Activated CD8-positive, alpha-beta T cell treated with anti-CD3 and anti-CD28 coated beads for 36 hours (primary cell): ENCODE data around the gene MICOS13. TPM values are rescaled to one million over a fixed set of nuclear protein-coding genes. Genes with fewer than 3 reads are reported as not detected.
A peak's percentile ranks its signal among the peaks of the same experiment; 100 is the strongest.

Experiments used
- ATAC-seq: fragments of 200-7000 bp; cut with Tn5 transposase; one replicate; pipeline ENCODE4 v1.10.0; 2021; ENCODE audit warnings: mild to moderate bottlenecking, moderate library complexity
- CTCF ChIA-PET: fragments of 350-600 bp; sonication (Branson Sonifier 250); formaldehyde crosslinking; loops from one replicate; lab custom pipeline; 2021; ENCODE audit warnings: antibody characterized with exemption; lab: Charles Lee
- POLR2A ChIA-PET: fragments of 350-600 bp; sonication (Branson Sonifier 250); formaldehyde crosslinking; loops from one replicate; lab custom pipeline; 2021; ENCODE audit warnings: antibody characterized with exemption; lab: Charles Lee
- DNase-seq: peaks from one replicate; pipeline ENCODE4 v3.0.0-alpha.2; 2020
- H3K27ac Mint-ChIP-seq: one replicate; pipeline ENCODE4 v1.8.0; 2021; ENCODE audit warnings: mild to moderate bottlenecking, mixed read lengths
- H3K27me3 Mint-ChIP-seq: one replicate; pipeline ENCODE4 v1.8.0; 2021; ENCODE audit warnings: mixed read lengths
- H3K36me3 Mint-ChIP-seq: one replicate; pipeline ENCODE4 v1.8.0; 2021; ENCODE audit warnings: low read depth, mixed read lengths
- H3K4me1 Mint-ChIP-seq: one replicate; pipeline ENCODE4 v1.8.0; 2021; ENCODE audit warnings: low read depth, mixed read lengths
- H3K4me3 Mint-ChIP-seq: one replicate; pipeline ENCODE4 v1.8.0; 2021; ENCODE audit warnings: mild to moderate bottlenecking, moderate library complexity, mixed read lengths
- H3K9me3 Mint-ChIP-seq: one replicate; pipeline ENCODE4 v1.8.0; 2021; ENCODE audit warnings: mixed read lengths
- intact Hi-C: fragments of 100-400 bp; cut with micrococcal nuclease; formaldehyde crosslinking; loops from one replicate; pipeline ENCODE4 v1.10.0; 2022
- total RNA-seq, 2 experiments: library from RNA; stranded (reverse); gene quantifications; one replicate each; pipeline ENCODE4 v1.2.3, GENCODE V29; 2021
- TF ChIP-seq, protein P1 (sequence below): fragments of 200-600 bp; IDR thresholded peaks from one replicate; pipeline ENCODE4 v1.8.0; 2022; ENCODE audit warnings: antibody characterized with exemption, mild to moderate bottlenecking

MICOS13 gene
- total RNA-seq, 2 experiments from 2014 or later: 49.4 TPM

GRCh38 chr19:5692723-5693194 is 12.4 kb upstream of the MICOS13 start:
- Mint-ChIP-seq H3K36me3 (peaks cover 52% of the 10 kb centered on the region), H3K4me1 (peaks cover 16% of the 10 kb centered on the region), H3K4me3 (peak overlapping the region; percentile 99), H3K27ac (peak overlapping the region; percentile 97), H3K9me3 (no peaks in the 10 kb centered on the region), H3K27me3 (no peaks in the 10 kb centered on the region)
- intact Hi-C loops: loop anchor here (10.0 kb wide), 1 partner anchor 102 kb away; the partner anchor contains the start of gene DUS3L
- peak; percentile 24 for DNase-seq
- ChIA-PET CTCF (no interaction called here), POLR2A (interaction anchor here (1.5 to 20.6 kb wide), 2 partner anchors 20 to 88 kb away, joined by 4 to 516 read pairs; partner anchors contain the start of genes CATSPERD and LONP1)
- TF ChIP-seq, protein P1, sequence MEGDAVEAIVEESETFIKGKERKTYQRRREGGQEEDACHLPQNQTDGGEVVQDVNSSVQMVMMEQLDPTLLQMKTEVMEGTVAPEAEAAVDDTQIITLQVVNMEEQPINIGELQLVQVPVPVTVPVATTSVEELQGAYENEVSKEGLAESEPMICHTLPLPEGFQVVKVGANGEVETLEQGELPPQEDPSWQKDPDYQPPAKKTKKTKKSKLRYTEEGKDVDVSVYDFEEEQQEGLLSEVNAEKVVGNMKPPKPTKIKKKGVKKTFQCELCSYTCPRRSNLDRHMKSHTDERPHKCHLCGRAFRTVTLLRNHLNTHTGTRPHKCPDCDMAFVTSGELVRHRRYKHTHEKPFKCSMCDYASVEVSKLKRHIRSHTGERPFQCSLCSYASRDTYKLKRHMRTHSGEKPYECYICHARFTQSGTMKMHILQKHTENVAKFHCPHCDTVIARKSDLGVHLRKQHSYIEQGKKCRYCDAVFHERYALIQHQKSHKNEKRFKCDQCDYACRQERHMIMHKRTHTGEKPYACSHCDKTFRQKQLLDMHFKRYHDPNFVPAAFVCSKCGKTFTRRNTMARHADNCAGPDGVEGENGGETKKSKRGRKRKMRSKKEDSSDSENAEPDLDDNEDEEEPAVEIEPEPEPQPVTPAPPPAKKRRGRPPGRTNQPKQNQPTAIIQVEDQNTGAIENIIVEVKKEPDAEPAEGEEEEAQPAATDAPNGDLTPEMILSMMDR: no peak
- no peak for ATAC-seq

DNA sequence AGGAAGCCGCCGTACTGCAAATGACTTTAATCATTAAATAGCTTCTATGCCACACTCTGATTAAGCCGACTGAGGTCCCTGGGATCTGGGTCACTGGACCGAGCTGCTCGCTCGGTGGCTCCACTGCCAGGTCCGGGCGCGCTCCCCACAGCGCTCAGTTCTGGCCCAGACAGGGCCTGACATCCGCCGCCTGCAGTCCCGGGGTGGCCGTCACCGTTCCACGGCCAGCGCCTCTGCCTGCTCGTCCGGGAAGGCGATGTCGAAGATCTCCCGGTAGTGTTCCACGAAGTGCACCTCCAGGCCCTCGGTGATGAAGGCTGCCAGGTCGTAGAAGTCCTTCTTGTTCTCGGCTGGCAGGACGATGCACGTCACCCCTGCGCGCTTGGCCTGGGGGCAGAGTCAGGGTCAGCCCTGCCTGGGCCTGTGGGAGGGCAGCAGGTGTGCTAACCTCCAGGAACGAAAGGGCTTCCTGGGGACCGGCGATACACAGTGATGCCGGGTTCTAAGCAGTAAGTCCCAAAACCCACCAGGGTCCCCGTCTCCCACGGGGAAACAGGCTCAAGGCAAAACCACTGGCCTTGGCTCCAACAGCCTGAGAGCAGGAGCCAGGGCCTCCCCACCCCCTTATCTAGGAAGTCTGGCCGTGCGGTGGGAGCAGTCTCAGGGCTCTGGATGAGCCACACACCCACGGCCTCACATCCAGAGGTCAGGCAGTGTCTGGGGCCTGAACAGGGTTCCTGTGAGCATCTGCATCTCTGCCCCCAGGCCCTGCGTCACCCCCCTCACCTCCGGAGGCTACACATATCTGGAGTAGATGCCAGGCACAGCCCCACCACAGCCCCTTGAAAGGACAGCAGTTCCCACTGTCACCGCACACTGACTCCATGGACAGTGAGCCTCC is 11.8 kb upstream of the MICOS13 start:
- intact Hi-C loops: loop anchor here (10.0 kb wide), 1 partner anchor 103 kb away; the partner anchor contains the start of gene DUS3L
- H3K4me3 Mint-ChIP-seq: peak overlapping the region; percentile 99
- POLR2A ChIA-PET: interaction anchor here (0.6 to 20.6 kb wide), 16 partner anchors 8 to 1446 kb away, joined by 3 to 516 read pairs (median 6); partner anchors contain the start of genes CATSPERD, DUS3L, HSD11B1L and LONP1

GRCh38 chr19:5690955-5691821 is 10.9 kb upstream of the MICOS13 start:
- peak; percentile 11 for ATAC-seq
- DNase-seq: peak; percentile 88

More for the DNA sequence above, 11.8 kb upstream of the MICOS13 start:
- peaks cover 49% of the 10 kb centered on the region for H3K36me3 Mint-ChIP-seq
- H3K27me3 Mint-ChIP-seq: no peaks in the 10 kb centered on the region
- no peaks in the 10 kb centered on the region for H3K9me3 Mint-ChIP-seq
- H3K27ac Mint-ChIP-seq: peak overlapping the region; percentile 97
- TF ChIP-seq, protein P1: no peak
- H3K4me1 Mint-ChIP-seq: peaks cover 16% of the 10 kb centered on the region
- no peak for ATAC-seq
- DNase-seq: peak; percentile 53
- CTCF ChIA-PET: interaction anchor here (1.6 kb wide), 1 partner anchor 26 kb away, joined by 4 read pairs; no protein-coding TSS in a partner anchor

More at GRCh38 chr19:5690955-5691821, 10.9 kb upstream of the MICOS13 start:
- Mint-ChIP-seq H3K4me3 (peak overlapping the region; percentile 99), H3K27me3 (no peaks in the 10 kb centered on the region), H3K27ac (peak overlapping the region; percentile 97), H3K4me1 (peaks cover 20% of the 10 kb centered on the region), H3K36me3 (peaks cover 43% of the 10 kb centered on the region), H3K9me3 (no peaks in the 10 kb centered on the region)
- intact Hi-C loops: loop anchor here (10.0 kb wide), 1 partner anchor 104 kb away; the partner anchor contains the start of gene DUS3L
- POLR2A ChIA-PET: interaction anchor here (0.6 to 20.6 kb wide), 24 partner anchors 8 to 1980 kb away, joined by 3 to 516 read pairs (median 4); partner anchors contain the start of genes CATSPERD, DUS3L, HSD11B1L and KDM4B
- TF ChIP-seq, protein P1: no peak
- CTCF ChIA-PET: interaction anchor here (0.7 to 1.6 kb wide), 3 partner anchors 27 to 113 kb away, joined by 3 to 4 read pairs (median 4); no protein-coding TSS in a partner anchor
